Stimulated activated naive B cell treated with anti-CD40 and anti-IgM and Interleukin-4, amounts not matched to agents 10 μg/mL and 1 μg/mL and 100 μg/mL, for 72 hours (primary cell): ENCODE data around the gene USP5.
"Not testable (repeated sequence)": the region's sequence is repeated elsewhere in the genome, so short reads cannot be mapped to it uniquely, and the experiment has no call there.

Source experiments
- ATAC-seq, 2 donors: fragments of 150-1000 bp; cut with Tn5 transposase; replicated peaks; 2 replicates each; pipeline ENCODE4 v1.10.0; 2021; ENCODE audit warnings: moderate library complexity in 1 of 2
- DNase-seq: peaks from one replicate; pipeline ENCODE4 v3.0.0; 2021
- H3K27ac Mint-ChIP-seq: one replicate; pipeline ENCODE4 v1.8.0; 2022; ENCODE audit warnings: mild to moderate bottlenecking, mixed read lengths
- H3K27me3 Mint-ChIP-seq, 2 donors: one replicate each; pipeline ENCODE4 v1.8.0; 2022; ENCODE audit warnings: mixed read lengths in 2 of 2
- H3K36me3 Mint-ChIP-seq, 2 donors: one replicate each; pipeline ENCODE4 v1.8.0; 2022; ENCODE audit warnings: mixed read lengths in 2 of 2, mild to moderate bottlenecking in 1 of 2
- H3K4me1 Mint-ChIP-seq, 2 donors: one replicate each; pipeline ENCODE4 v1.8.0; 2022; ENCODE audit warnings: mixed read lengths in 2 of 2, mild to moderate bottlenecking in 1 of 2
- H3K4me3 Mint-ChIP-seq, 2 donors: one replicate each; pipeline ENCODE4 v1.8.0; 2022; ENCODE audit warnings: mild to moderate bottlenecking in 2 of 2, mixed read lengths in 2 of 2, moderate library complexity in 1 of 2
- H3K9me3 Mint-ChIP-seq, 2 donors: one replicate each; pipeline ENCODE4 v1.8.0; 2022; ENCODE audit warnings: mixed read lengths in 2 of 2, mild to moderate bottlenecking in 1 of 2

The USP5 gene

DNA sequence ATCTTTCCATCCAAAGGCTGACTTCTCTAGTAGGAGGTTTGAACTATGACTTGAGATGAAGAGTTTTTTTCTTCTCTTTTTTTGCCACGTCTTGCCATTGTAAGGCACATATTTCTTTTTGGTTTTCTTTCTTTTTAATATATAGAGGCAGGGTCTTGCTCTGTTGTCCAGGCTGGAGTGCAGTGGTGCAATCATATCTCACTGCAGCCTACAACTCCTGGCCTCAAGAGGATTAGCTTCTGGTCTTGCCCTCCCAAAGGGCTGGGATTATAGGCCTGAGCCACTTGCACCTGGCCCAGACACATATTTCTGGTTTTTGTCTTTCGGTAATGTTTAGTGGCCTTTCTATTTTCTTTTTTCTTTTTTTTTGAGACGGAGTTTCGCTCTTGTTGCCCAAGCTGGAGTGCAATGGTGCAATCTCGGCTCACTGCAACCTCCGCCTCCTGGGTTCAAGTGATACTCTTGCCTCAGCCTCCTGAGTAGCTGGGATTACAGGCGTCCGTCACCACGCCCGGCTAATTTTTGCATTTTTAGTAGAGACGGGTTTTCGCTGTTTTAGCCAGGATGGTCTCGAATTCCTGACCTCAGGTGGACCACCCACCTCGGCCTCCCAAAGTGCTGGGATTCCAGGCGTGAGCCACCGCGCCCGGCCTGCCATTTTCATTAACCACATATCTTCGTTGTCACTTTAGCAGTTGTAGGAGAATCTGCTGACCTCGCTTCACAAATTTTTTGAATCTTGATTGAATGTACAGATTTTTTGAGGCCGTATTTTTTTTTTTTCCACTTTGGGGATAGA is 38.0 kb downstream of the USP5 start:
- not testable (repeated sequence) for H3K27me3 Mint-ChIP-seq, ATAC-seq, H3K36me3 Mint-ChIP-seq, DNase-seq, H3K9me3 Mint-ChIP-seq
- Mint-ChIP-seq H3K4me3 (peak overlapping the region in 1 of 2 donors; percentile 83), H3K4me1 (peaks cover 7 to 19% of the 10 kb centered on the region in 2 donors), H3K27ac (peak overlapping the region; percentile 97)

- H3K4me1 Mint-ChIP-seq = peaks cover 7 to 19% of the 10 kb centered on the region in 2 donors
- ATAC-seq (peak; percentile 96 to 97), DNase-seq (peak; percentile 97)
- H3K27ac Mint-ChIP-seq = peak overlapping the region; percentile 97
- H3K36me3 Mint-ChIP-seq = no peaks in the 10 kb centered on the region
- H3K9me3 Mint-ChIP-seq = no peaks in the 10 kb centered on the region
- H3K27me3 Mint-ChIP-seq = no peaks in the 10 kb centered on the region
- peak overlapping the region; percentile 83 to 90 for H3K4me3 Mint-ChIP-seq
Observed at GRCh38 chr12:6890789-6891645, 39.1 kb downstream of the USP5 start.

DNA sequence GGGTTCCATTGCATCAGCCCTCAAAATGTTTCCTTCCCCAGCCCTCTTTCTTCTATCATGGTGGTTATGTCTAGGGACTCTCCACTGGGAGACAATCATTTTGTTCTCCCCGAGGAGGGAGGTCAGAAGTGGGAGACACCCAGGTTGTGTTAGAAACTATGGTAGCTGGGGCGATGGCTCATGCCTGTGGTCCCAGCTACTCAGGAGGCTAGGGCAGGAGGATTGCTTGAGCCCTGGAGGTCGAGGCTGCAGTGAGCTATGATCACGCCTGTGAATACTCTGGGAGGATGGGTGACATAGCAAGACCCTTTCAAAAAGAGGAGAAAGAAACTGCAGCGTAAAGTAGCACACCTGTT is 39.7 kb downstream of the USP5 start:
- Mint-ChIP-seq H3K4me1 (peaks cover 7 to 19% of the 10 kb centered on the region in 2 donors), H3K36me3 (no peaks in the 10 kb centered on the region), H3K27ac (peak overlapping the region; percentile 97), H3K27me3 (no peaks in the 10 kb centered on the region), H3K4me3 (peak overlapping the region; percentile 83 to 90), H3K9me3 (no peaks in the 10 kb centered on the region)
- peak; percentile 16 to 18 for ATAC-seq
- DNase-seq = no peak

- not testable (repeated sequence) for H3K27me3 Mint-ChIP-seq, H3K36me3 Mint-ChIP-seq, DNase-seq, H3K9me3 Mint-ChIP-seq, H3K27ac Mint-ChIP-seq, H3K4me3 Mint-ChIP-seq, ATAC-seq
- H3K4me1 Mint-ChIP-seq = peaks cover 7 to 19% of the 10 kb centered on the region in 2 donors
Observed at GRCh38 chr12:6892683-6893082, 40.7 kb downstream of the USP5 start.

- DNase-seq = no peak
Observed at GRCh38 chr12:6894321-6894720, 42.4 kb downstream of the USP5 start.

DNA sequence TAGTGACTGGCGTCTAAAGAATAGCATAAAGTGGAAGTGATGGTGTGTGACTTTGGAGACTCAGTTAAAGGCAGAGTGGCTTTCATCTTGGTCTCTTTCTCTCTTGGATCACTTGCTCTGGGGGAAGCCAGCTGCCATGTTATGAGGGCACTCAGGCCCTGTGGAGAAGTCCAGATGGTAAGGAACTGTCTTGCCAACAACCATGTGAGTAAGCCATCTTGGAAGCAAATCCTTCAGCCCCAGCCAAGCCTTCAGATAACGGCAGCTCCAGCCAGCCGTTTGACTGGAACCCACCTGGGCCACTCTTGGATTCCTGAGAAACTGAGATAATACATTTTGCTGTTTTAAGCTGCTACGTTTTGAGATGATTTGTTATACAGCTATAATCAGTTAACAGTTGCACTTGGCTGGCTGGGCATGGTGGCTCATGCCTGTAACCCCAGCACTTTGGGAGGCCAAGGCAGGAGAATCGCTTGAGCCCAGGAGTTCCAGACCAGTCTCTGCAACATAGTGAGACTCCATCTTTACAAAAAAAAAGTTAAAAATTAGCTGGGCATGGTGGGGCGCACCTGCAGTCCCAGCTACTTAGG is 45.0 kb downstream of the USP5 start:
- H3K4me1 Mint-ChIP-seq = peaks cover 3 to 10% of the 10 kb centered on the region in 2 donors
- no peak overlapping the region for H3K4me3 Mint-ChIP-seq
- H3K36me3 Mint-ChIP-seq = no peaks in the 10 kb centered on the region
- DNase-seq (no peak), ATAC-seq (no peak)
- no peaks in the 10 kb centered on the region for H3K9me3 Mint-ChIP-seq
- no peaks in the 10 kb centered on the region for H3K27me3 Mint-ChIP-seq
- no peak overlapping the region for H3K27ac Mint-ChIP-seq

More at GRCh38 chr12:6894321-6894720, 42.4 kb downstream of the USP5 start:
- no peak overlapping the region for H3K27ac Mint-ChIP-seq
- H3K36me3 Mint-ChIP-seq = no peaks in the 10 kb centered on the region
- peaks cover 7 to 20% of the 10 kb centered on the region in 2 donors for H3K4me1 Mint-ChIP-seq
- H3K4me3 Mint-ChIP-seq = no peak overlapping the region
- no peaks in the 10 kb centered on the region for H3K9me3 Mint-ChIP-seq
- no peak for ATAC-seq
- no peaks in the 10 kb centered on the region for H3K27me3 Mint-ChIP-seq

GRCh38 chr12:6899427-6899826 is 47.5 kb downstream of the USP5 start:
- Mint-ChIP-seq H3K4me1 (peaks cover 3 to 15% of the 10 kb centered on the region in 2 donors), H3K36me3 (no peaks in the 10 kb centered on the region), H3K27me3 (no peaks in the 10 kb centered on the region), H3K27ac (no peak overlapping the region), H3K9me3 (no peaks in the 10 kb centered on the region), H3K4me3 (no peak overlapping the region)
- ATAC-seq (no peak), DNase-seq (no peak)

GRCh38 chr12:6899837-6900519 is 48.0 kb downstream of the USP5 start:
- Mint-ChIP-seq H3K4me1 (peaks cover 3 to 15% of the 10 kb centered on the region in 2 donors), H3K27ac (no peak overlapping the region), H3K9me3 (no peaks in the 10 kb centered on the region), H3K4me3 (no peak overlapping the region), H3K36me3 (no peaks in the 10 kb centered on the region), H3K27me3 (no peaks in the 10 kb centered on the region)
- DNase-seq (no peak), ATAC-seq (peak in 1 of 2 donors; percentile 5)

- Mint-ChIP-seq H3K36me3 (no peaks in the 10 kb centered on the region), H3K4me1 (peaks cover 3 to 15% of the 10 kb centered on the region in 2 donors), H3K27ac (no peak overlapping the region), H3K27me3 (no peaks in the 10 kb centered on the region), H3K4me3 (no peak overlapping the region), H3K9me3 (no peaks in the 10 kb centered on the region)
- ATAC-seq = no peak
- no peak for DNase-seq
Observed at GRCh38 chr12:6902448-6902847, 50.5 kb downstream of the USP5 start.

GRCh38 chr12:6903722-6904121 is 51.8 kb downstream of the USP5 start:
- no peaks in the 10 kb centered on the region for H3K27me3 Mint-ChIP-seq
- no peaks in the 10 kb centered on the region for H3K9me3 Mint-ChIP-seq
- ATAC-seq = no peak
- no peak for DNase-seq
- H3K4me3 Mint-ChIP-seq = no peak overlapping the region
- H3K4me1 Mint-ChIP-seq = peaks cover 3 to 15% of the 10 kb centered on the region in 2 donors
- no peaks in the 10 kb centered on the region for H3K36me3 Mint-ChIP-seq
- H3K27ac Mint-ChIP-seq = no peak overlapping the region

GRCh38 chr12:6904280-6905276 is 52.6 kb downstream of the USP5 start, which contains the start of gene LRRC23:
TSS of gene LRRC23 (plus strand) at chr12:6904822. CDS start at chr12:6905634, 812 bp downstream.
- H3K27me3 Mint-ChIP-seq = no peaks in the 10 kb centered on the region
- ATAC-seq (peak; percentile 96 to 99), DNase-seq (peak; percentile 95)
- H3K4me3 Mint-ChIP-seq = no peak within 1 kb of the TSS
- no peaks in the 10 kb centered on the region for H3K36me3 Mint-ChIP-seq
- H3K27ac Mint-ChIP-seq = no peak within 1 kb of the TSS
- peaks cover 2 to 12% of the 10 kb centered on the region in 2 donors for H3K4me1 Mint-ChIP-seq
- no peaks in the 10 kb centered on the region for H3K9me3 Mint-ChIP-seq

DNA sequence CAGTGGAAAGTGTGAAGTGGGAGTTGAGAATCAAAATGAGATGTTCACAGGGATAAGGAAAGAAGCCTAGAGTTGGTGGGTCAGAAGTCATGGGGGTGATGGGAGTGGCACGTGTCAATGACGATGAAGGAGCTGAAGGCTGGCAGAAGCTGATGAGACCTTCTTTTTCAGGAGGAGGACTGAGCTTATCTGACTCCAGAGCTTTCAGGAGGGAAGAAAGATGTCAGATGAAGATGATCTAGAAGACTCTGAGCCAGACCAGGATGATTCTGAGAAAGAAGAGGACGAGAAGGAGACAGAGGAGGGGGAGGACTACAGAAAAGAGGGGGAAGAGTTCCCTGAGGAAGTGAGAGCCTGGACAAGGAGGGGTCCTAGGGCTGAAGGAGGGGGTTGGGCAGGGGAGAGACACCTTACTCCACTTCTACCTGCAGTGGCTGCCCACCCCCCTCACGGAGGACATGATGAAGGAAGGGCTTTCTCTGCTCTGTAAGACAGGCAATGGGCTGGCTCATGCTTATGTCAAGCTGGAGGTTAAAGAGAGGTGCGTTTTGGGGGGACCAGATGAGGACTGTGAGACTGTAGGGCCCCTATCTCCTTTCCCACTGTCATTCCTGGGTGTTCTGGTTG is 53.6 kb downstream of the USP5 start:
- H3K9me3 Mint-ChIP-seq = no peaks in the 10 kb centered on the region
- H3K4me3 Mint-ChIP-seq = no peak overlapping the region
- peaks cover 0 to 5% of the 10 kb centered on the region in 2 donors for H3K4me1 Mint-ChIP-seq
- no peak overlapping the region for H3K27ac Mint-ChIP-seq
- ATAC-seq (no peak), DNase-seq (no peak)
- H3K27me3 Mint-ChIP-seq = no peaks in the 10 kb centered on the region
- no peaks in the 10 kb centered on the region for H3K36me3 Mint-ChIP-seq

DNA sequence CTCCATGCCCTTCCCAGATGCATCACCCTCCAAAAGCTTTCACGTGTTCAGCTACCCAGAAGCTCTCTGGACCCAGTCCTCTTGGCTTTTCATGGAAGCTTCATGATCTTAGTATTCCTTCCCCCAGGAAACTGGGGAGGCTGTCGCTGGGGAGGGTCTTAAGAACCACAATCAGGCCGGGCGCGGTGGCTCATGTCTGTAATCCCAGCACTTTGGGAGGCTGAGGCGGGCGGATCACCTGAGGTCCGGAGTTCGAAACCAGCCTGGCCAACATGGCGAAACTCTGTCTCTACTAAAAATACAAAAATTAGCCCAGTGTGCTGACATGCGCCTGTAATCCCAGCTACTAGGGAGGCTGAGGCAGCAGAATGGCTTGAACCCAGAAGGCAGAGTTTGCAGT is 56.2 kb downstream of the USP5 start:
- not testable (repeated sequence) for H3K4me1 Mint-ChIP-seq, H3K36me3 Mint-ChIP-seq, DNase-seq, ATAC-seq, H3K27me3 Mint-ChIP-seq, H3K27ac Mint-ChIP-seq, H3K9me3 Mint-ChIP-seq, H3K4me3 Mint-ChIP-seq
